NCI-H774 (cell line): Measurements from ENCODE around the gene CLCN6.
A peak's percentile ranks its signal among the peaks of the same experiment; 100 is the strongest.
"Not testable (repeated sequence)": the region's sequence is repeated elsewhere in the genome, so short reads cannot be mapped to it uniquely, and the experiment has no call there.

ENCODE experiments used
- DNase-seq: peaks from one replicate; lab custom pipeline; 2025; lab: John Stamatoyannopoulos, UW

CLCN6 gene

DNA sequence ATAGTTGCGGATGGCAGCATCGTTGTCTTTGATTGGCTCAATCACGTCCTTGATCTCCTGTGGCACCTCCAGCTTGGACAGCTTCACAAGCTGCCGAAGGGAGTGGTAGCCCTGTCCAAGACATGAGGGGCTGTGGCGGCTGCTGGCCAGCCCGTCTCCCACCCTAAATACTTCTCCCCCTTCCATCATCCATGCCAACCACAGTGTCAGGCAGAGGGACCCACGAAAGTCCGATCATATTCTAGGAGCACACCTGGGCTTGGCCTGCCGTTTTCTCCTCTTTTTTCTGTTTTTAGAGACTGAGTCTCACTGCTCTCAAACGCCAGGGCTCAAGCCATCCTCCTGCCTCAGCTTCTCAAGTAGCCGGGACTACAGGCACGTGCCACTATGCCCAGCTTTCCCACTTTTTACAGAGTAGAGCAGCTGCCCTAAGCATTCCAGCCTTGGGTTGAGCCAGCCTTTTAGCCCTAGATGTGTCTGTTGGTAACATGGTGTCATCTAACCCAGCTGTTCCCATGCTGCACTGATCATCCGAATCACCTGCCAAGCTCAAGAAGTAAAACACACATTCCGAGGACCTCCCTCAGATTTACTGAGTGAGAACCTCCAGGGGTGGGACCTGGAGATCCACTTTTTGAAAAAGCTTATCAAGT lies 10.6 kb upstream of the CLCN6 start:
- no peak for DNase-seq

DNA sequence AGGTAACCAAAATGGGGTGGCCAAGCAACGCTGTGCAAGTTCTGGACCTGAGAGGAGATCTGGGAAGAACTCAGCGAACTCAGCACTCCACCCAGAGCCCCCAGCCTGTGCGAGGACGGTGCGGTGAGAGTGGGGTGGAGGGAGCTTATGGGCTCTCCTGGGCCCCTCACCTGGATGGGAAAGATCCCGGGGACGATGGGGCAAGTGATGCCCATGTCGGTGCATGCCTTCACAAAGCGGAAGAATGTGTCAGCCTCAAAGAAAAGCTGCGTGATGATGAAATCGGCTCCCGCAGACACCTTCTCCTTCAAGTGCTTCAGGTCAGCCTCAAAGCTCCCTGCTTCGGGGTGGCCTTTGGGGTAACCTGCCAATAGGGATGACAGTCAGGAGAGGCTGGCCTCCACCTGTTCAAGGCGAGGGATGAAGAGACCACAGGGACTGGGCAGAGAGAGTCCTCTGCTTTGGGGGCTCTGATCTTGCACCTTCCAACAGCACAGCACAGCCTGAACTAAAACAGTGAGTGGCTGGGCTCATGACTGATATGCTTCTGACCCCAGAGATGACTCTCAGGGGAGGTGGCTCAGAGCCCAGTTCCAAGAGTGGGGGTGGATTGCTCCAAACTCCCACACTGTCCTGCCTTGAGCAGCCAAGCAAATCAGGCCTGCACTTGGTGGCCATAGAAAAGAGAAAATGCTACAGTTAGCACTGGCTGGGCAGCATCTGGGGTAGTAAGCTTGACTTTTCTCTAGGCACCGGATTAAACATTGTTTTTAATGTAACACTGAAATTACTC lies 9.8 kb upstream of the CLCN6 start:
- no peak for DNase-seq

DNA sequence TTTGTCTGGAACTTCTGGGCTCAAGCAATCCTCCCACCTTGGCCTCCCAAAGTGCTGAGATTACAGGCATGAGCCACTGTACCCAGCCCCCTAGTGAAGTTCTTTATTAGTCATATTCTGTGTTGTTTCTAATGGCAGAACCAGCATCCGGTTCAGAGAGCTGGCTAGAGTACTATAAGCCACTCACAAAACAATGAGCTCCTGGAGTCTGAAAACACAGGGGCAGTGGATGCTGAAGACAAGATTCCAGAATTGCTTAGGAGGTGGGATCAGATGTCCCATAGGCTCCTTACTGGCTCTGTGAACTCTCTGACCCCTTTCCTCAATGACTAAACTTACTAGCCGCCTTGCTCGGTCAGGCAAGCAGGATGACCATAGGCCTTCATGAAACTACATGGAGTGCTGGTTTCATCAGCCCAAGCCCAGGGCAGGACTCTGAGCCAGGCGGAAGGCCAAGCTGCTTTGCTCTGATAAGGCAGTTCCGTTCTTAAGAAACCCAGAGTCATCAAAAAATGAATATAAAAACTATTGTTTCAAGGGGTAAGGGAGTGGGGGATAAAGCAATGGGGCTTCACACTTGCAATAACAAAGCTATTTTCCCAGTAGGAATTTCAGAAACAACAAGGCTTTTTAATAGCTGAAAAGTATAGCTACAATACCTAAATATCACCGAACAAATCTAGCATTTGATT lies 8.3 kb upstream of the CLCN6 start:
- no peak for DNase-seq

DNA sequence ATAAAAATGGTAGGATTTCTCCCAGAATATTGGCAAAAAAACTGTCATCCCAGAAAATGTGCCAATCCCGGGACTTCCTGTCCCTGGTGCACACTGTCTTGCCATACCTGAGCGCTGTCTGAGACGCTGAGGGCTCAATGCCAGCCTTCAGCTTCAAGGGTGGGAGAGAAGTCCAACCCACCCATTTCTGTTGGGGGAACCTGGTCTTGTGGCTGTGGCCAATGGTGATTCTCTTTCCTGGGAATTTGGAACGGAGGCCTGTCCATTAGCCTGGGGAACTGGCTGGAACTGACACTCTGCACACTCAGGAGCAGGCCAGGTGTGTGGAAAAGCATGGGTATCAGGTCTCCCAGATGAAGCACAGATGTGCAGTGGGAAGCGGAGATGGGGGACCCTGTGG lies 6.9 kb upstream of the CLCN6 start:
- DNase-seq = no peak

DNA sequence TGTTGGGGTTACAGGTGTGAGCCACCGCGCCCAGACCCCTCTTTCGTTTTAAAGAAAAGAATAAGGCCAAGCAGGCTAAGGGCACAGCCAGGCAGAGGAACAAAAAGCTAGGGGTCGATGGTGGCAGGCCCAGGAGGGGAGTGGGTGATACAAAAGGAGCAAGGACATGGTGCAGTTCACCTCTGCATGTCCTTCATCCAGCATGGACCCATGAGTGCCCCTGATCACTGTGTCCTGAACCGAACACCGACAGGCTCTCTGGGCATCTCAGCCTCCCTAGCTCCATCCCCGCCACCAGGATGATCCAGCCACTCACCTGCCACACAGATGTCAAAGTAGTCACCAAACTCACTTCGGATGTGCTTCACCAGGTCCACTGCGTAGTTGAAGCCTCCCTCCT lies 6.1 kb upstream of the CLCN6 start:
- DNase-seq = no peak

DNA sequence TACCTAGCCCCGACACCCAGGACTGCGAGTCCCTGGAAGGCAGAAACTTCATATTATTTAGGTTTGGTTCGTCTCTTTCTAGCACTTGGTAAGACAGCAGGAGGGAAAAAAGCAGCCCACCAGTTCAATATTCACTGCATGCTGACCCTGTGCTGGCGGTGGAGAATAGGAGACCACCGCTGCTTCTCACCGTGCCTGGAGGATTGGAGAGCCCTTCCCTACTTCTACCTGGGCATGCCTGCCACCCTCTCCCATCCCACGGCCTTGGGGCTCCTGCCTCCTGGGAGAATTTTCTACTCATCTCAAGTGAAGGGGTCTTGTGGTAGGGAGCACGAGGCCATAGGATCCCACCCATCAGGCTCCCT lies 5.6 kb upstream of the CLCN6 start:
- DNase-seq = no peak

DNA sequence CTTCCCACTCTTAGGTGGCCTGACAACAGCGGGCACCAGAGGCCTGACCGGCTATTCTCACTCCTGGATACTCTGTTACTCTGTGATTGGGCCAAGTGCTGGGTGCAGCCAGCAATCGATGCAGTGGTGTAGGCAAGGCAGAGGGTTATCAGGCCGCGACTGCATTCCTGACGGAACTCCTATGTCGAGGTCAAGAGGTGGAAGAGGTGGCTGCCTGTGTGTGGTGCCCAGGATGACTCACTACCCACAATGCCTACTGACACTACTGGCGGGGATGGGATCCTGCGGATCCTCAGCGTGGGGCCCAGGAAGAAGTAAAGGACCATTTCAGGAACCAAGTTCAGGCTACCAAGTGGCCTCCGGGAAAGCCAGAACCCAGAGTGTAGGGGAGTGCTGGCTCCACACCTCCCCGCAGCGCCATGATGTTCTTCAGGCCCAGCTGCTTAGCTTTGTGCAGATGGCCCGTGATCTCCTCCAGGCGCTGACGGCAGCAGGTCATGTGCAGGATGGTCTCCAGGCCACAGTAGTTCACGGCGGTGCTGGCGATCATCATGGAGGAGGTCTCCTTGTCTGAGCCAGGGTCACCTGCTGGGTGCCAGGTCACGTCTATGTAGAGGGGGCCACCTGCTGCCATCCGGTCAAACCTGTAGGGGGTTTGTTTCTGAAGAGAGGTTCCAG lies 5.1 kb upstream of the CLCN6 start:
- DNase-seq = no peak

DNA sequence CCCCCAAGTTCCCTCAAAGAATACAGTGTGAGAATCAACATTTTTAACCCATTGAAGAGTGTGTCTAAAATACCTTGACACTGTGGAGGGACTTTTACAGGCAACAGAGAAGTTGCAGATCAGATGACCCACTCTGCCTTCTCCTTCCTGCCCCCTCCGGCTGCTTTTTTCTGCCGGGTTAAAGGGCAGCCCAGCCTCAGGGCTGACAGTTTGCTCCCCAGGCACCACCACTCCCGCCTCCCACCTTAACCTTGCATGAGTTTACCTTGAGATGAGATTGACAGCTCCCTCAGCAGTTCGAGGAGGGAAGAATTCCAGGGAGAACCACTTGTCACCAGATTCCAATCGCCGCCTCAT lies 3.4 kb upstream of the CLCN6 start:
- DNase-seq = no peak

DNA sequence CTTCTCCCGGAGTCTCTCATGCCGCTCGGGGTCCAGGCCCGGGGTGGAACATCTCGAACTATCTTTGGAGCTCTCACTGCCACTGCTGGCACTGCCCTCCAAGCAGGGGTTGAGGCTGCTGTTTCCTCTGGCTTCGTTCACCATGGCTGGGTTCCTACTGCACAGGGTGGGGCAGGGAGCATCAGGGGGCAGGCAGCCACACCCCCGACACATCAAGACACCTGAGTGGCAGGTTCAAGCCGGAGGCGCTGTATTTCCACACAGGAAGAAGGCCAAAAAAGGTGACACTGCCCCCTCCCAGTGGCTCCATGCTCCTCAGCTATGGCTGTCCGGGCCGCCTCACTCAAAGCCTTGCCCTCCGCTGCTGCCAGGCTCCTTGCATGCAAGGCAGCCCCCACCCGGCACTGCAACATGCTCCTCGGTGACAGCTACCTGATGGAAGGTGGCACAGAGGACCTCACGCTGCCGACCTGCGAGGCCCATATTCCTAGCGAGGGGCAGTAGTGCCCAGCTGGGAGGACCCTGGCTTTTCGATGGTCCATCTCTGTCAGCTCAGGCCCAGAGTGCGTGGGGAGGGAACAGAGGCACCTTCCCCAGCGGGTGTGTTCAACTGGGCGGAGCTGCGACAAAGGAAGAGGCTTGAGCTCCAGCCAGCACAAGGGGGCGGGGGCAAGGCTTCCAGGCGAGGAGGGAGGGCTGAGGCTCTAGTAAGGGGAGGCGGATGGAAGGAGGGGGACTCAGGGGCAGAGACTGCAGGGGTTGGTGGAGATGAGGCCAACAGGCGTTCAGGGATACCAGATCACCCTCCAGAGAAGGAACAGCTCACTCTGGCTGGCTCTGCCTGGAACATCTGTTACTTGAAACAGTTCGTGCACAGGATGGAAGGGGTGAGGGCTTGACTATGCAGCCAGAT lies 2.8 kb upstream of the CLCN6 start:
- peak; percentile 10 for DNase-seq

DNA sequence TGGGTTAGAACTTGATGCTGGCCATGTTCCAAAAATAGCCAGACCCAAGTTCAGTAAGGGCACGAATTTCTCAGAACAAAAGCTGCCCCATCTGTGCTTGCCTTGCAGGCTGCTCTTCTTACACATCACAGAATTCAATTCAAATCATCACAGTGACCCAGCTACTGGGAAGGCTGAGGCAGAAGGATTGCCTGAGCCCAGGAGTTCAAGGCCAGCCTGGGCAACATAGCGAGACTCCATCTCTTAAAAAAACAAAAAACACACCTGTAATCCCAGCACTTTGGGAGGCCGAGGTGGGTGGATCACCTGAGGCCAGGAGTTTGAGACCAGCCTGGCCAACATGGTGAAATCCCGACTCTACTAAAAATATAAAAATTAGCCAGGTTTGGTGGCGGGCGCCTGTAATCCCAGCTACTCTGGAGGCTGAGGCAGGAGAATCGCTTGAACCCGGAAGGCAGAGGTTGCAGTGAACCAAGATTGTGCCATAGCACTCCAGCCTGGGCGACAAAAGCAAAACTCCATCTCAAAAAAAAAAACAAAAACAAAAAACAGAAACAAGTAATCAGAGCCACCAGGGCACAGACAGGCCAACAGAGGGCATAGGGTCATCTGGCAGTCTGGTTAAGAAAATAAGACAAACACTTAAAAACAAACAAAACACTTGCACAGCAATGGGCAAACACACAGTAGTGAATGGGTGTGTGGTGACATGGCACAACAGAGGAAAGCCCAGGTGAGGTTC lies 1.9 kb upstream of the CLCN6 start:
- DNase-seq = not testable (repeated sequence)

DNA sequence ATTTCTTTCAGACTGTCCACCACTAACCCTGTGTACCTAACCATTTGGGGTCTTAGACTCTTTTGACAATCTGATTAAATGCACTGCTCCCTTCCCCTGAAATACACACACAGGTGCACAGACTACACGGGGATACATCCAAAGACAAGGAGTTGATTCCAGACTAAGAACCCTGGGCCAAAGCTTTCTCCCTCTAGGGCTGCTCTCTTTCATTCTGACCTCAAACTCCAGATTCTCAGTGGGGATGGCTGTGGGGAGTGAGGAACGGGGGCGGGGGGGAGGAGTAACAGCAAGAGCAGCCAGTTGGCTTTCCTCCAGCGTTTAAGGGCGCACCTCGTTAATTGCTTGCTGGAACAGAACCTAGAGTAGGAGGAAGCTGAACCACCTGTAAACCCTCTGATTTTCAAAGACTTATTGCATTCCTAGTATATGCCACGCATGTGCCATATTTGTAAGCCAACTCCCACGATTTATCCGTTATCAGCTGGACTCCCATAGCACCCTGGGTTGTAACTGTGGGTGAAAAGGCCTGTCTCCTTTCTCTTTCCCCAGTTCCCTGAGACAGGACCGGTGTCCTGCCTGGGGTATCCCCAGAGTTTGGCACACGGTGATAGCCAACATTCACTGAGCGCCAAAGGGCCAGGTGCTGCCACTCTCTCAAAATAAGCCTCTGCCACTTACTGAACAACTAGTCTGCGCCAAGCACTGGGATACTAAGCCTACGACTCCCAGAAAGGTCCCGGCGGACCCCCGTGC lies 1.1 kb upstream of the CLCN6 start:
- peak; percentile 34 for DNase-seq

DNA sequence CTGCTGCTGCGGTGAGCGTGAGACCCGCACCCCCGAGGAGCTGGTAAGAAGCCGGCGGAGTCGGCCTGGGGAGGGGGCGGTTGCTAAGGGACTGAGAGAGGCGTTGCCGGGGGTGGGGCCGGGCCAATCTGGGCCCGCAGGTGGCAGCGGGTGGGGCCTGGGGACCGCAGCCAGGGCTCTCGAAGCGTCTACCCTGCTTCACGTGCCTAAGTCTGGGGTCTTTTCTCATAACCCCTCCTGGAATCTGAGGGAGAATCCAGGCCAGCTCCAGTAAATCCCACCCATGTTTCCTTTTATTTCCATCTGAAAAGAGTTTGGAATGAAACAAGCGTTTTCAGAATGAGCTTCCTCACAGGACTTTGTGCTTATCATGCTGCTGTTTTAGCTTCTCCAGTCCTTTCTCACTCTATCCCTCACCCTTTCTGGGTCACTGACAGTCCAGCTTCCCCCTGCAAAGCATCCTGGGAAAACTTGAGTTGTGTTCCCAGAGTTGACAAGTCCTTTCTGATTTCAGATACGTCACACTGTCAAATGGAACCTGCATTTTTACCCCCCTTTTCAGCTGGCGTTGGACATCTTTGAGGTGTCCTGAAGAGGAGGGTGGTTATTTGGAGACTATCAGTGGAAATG lies 431 bp downstream of the CLCN6 start:
- no peak for DNase-seq

DNA sequence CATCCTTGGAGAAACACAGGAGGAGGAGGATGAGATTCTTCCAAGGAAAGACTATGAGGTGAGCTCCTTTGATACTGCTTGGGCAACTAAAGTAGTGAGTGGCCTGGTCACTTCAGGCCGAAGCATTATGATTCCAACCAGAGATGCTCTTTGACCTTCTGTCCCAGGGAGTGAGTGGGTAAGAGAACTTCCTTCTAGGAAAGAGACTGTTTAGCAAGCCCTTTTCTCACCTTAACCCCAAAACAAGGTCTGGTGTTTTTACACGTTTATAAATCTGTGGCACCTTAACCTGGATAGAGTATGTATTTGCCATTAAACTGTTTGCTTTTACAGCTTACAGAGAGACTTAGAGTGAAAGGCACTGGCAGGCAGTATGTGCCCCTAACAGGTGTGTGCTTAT lies 1.1 kb downstream of the CLCN6 start:
- DNase-seq = no peak

DNA sequence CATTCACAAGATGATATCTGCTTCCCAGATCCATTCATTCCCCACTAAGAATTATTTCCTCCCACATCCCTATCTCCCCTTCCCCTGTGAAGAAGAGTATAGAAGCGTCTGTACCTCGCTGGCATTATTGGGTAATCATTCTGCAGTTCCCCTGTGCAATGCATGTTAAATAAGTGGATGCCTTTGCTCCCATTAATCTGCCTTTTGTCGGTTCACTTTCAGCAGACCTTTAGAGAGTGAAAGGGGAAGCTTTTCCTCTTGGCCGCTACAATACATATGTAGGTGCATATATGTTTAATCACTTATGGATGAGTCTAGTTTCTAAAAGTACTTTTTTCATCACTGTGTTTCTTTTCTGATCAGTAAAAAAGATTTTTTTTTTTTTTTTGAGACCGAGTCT lies 7.0 kb downstream of the CLCN6 start:
- no peak for DNase-seq

DNA sequence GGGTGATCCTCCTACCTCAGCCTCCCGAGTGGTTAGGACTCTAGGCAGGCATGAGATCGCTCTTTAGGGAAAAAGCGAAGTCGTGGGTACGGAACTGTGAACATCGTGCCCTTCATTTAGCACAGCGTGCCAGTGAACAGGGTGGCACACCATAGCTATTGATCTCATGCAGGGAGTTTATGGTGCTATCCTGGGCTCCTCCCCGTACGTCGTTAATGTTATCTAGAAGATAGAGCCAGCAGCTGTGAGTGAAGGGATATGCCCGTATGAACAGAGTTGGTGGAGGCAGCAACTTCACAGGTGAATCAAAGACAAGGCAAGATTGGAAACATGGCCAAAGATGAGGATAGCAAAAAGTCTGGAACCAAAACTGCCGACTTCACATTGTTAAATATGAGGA lies 11.2 kb downstream of the CLCN6 start:
- DNase-seq = no peak

DNA sequence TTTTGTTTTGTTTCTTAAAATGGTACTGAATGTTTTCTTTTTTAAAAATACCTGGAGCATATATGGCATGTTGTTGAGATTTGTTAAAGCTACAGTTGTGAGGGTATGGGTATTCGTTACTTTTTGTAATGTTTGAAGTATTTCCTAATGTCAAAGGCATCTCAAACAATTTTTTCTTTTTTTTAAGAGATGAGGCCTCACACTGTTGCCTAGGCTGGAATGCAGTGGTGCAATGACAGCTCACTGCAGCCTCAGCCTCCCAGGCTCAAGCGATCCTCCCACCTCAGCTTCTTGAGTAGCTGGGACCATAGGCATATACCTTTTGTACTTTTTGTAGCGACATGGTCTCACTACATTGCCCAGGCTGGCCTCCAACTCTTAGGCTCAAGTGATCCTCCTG lies 16.1 kb downstream of the CLCN6 start:
- no peak for DNase-seq

DNA sequence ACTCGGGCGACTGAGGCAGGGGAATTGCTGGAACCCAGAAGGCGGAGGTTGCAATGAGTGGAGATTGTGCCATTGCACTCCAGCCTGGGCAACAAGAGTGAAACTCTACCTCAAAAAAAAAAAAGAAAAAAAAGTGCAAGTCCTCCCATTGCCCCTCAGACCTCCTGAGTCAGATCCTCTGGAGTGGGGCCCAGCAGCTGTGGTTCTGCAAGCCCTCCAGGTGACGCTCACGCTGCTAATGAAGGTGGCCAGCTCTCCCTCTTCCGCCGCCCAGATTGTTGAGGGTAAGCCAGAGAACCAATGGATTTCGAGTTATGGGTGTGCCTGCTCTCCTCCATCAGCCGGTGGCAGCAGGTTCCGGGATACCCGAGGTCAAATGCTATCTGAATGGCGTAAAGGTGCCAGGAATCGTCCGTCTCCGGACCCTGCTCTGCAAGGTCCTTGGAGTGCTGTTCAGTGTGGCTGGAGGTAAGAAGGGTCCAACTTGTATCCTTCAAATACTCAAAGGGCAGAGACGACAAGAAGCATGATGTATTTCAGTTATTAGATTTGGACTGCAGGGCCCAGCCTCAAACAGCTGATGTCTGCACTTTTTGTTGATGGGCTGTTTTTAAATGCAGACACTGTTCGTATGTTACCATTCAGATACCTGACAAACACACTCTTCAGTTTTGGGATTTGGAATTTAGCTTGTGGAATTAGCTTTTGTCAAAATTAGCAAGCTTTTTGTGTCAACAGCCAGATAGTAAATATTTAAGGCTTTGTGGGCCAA lies 17.6 kb downstream of the CLCN6 start:
- DNase-seq = no peak

DNA sequence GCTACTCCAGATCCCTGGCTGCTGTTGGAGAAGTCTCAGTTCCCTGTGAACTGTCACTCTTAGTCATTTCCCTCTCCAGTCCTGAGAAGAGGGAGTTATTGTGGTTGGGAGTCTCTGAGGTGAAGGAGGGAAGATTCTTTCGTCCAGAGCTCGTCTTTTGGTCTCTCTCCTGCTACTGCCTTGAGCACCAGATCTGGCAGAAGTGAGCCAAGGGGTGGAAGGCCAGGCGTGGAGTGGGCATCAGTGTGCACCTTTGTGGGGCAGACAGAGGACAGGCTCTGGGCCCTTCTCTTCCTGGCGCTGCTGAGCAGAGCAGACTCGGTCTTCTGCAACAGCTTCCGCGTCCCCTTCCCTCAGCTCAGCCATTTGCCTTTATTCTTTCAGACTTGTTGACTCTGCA lies 19.1 kb downstream of the CLCN6 start:
- no peak for DNase-seq

DNA sequence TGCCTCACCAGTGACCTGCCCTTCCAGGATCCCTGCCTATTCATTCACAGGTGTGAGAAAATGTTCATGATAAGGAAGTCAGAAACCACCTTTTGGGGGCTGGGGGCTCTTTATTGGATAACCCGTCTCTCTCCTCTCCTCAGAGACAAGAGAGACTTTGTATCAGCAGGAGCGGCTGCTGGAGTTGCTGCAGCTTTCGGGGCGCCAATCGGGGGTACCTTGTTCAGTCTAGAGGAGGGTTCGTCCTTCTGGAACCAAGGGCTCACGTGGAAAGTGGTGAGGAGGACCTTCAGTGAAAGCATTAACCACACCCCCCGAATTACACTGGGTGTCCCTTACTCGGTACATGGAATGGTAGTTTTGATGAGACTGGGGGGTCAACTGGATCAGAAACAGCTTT lies 21.0 kb downstream of the CLCN6 start:
- no peak for DNase-seq
